HepG2 (cell line): ENCODE data around the gene NUP214. TPM values are rescaled to one million over a fixed set of nuclear protein-coding genes. Genes with fewer than 3 reads are reported as not detected.

Source experiments
- AGO1 ChIP-seq: fragments of 200-400 bp; formaldehyde crosslinking; IDR thresholded peaks from 2 replicates; pipeline ENCODE4 v1.6.1; 2017; ENCODE audit warnings: mild to moderate bottlenecking, low read depth, low read length, moderate library complexity; ENCODE audit not compliant: poor library complexity, severe bottlenecking
- ARNTL ChIP-seq: sonication (generic); formaldehyde crosslinking; IDR thresholded peaks from 2 replicates; pipeline ENCODE4 v1.4.0; 2020; ENCODE audit warnings: mild to moderate bottlenecking, missing genetic modification reagents
- CCAR2 ChIP-seq: fragments of 200-400 bp; formaldehyde crosslinking; optimal IDR thresholded peaks from 2 replicates; pipeline ENCODE3; 2018; ENCODE audit warnings: low read depth, mild to moderate bottlenecking, low read length, moderate library complexity
- DDIT3 ChIP-seq: sonication (generic); formaldehyde crosslinking; IDR thresholded peaks from 2 replicates; pipeline ENCODE4 v1.4.0; 2020; ENCODE audit warnings: mild to moderate bottlenecking, missing genetic modification reagents
- FOSL2 ChIP-seq: sonication (generic); formaldehyde crosslinking; IDR thresholded peaks from 2 replicates; pipeline ENCODE4 v1.4.0; 2020; ENCODE audit warnings: missing genetic modification reagents
- FOXO1 ChIP-seq: sonication (generic); formaldehyde crosslinking; IDR thresholded peaks from 2 replicates; pipeline ENCODE4 v1.4.0; 2020; ENCODE audit warnings: missing genetic modification reagents
- HNRNPL ChIP-seq: fragments of 200-400 bp; formaldehyde crosslinking; IDR thresholded peaks from 2 replicates; pipeline ENCODE4 v1.6.1; 2017; ENCODE audit warnings: mild to moderate bottlenecking, low read depth, low read length
- JUND ChIP-seq: sonication (generic); formaldehyde crosslinking; IDR thresholded peaks from 2 replicates; pipeline ENCODE4 v1.8.0; 2022; ENCODE audit warnings: mild to moderate bottlenecking, missing genetic modification reagents
- KLF9 ChIP-seq: IDR thresholded peaks from 2 replicates; pipeline ENCODE4 v1.6.1; 2016; ENCODE audit warnings: low read depth
- MEIS1 ChIP-seq: sonication (generic); formaldehyde crosslinking; IDR thresholded peaks from 2 replicates; pipeline ENCODE4 v1.9.0; 2021; ENCODE audit warnings: mild to moderate bottlenecking, missing genetic modification reagents, moderate library complexity, borderline replicate concordance
- PAF1 ChIP-seq: IDR thresholded peaks from 2 replicates; pipeline ENCODE4 v1.6.1; 2016; ENCODE audit warnings: missing genetic modification reagents, missing compliant biosample characterization
- RFXANK ChIP-seq: IDR thresholded peaks from 2 replicates; pipeline ENCODE4 v1.6.1; 2016
- RFXAP ChIP-seq: sonication (generic); formaldehyde crosslinking; IDR thresholded peaks from 2 replicates; pipeline ENCODE4 v1.4.0; 2020; ENCODE audit warnings: missing genetic modification reagents, borderline replicate concordance
- SMAD1 ChIP-seq: sonication (generic); formaldehyde crosslinking; IDR thresholded peaks from 2 replicates; pipeline ENCODE4 v1.4.0; 2020; ENCODE audit warnings: missing genetic modification reagents, low read depth, mild to moderate bottlenecking, borderline replicate concordance
- U2AF1 ChIP-seq: fragments of 200-400 bp; formaldehyde crosslinking; optimal IDR thresholded peaks from 2 replicates; pipeline ENCODE3; 2017; ENCODE audit warnings: mild to moderate bottlenecking, low read depth, low read length
- ZMYM2 ChIP-seq: sonication (generic); formaldehyde crosslinking; IDR thresholded peaks from 2 replicates; pipeline ENCODE4 v1.8.0; 2022; ENCODE audit warnings: mild to moderate bottlenecking, missing genetic modification reagents
- ZMYM3 ChIP-seq: sonication (generic); formaldehyde crosslinking; IDR thresholded peaks from 2 replicates; pipeline ENCODE4 v1.5.1; 2020; ENCODE audit warnings: mild to moderate bottlenecking, missing genetic modification reagents
- ZNF224 ChIP-seq: sonication (generic); formaldehyde crosslinking; IDR thresholded peaks from 2 replicates; pipeline ENCODE4 v1.5.0; 2020; ENCODE audit warnings: mild to moderate bottlenecking, missing genetic modification reagents
- ZNF34 ChIP-seq: sonication (generic); formaldehyde crosslinking; IDR thresholded peaks from 2 replicates; pipeline ENCODE4 v1.4.0; 2020; ENCODE audit warnings: mild to moderate bottlenecking, missing genetic modification reagents, borderline replicate concordance
- ZNF44 ChIP-seq: sonication (generic); formaldehyde crosslinking; IDR thresholded peaks from 2 replicates; pipeline ENCODE4 v1.5.1; 2020; ENCODE audit warnings: mild to moderate bottlenecking, missing genetic modification reagents
- ZNF564 ChIP-seq: sonication (generic); formaldehyde crosslinking; IDR thresholded peaks from 2 replicates; pipeline ENCODE4 v1.8.1; 2023; ENCODE audit warnings: mild to moderate bottlenecking, missing genetic modification reagents
- ZNF577 ChIP-seq: sonication (generic); formaldehyde crosslinking; IDR thresholded peaks from 2 replicates; pipeline ENCODE4 v1.4.0; 2020; ENCODE audit warnings: mild to moderate bottlenecking, low read depth, missing genetic modification reagents, borderline replicate concordance
- polyA plus RNA-seq, 8 experiments: library from polyadenylated mRNA; depleted of rRNA in 3 of 8; stranded (reverse) in 7 of 8; unstranded in 1 of 8; fragments of >200 nt; fragmentation: Illumina TruSeq in 4 of 8; extraction: Trizol in 4 of 8; gene quantifications; 2 replicates each; pipeline versions ENCODE4 v1.2.1 to v1.2.3, GENCODE V29; 2011 to 2016; ENCODE audit warnings: low read depth in 4 of 8, missing spikeins in 1 of 8, mixed read lengths in 1 of 8; ENCODE audit not compliant: insufficient read depth in 1 of 8
- total RNA-seq, 5 experiments: library from RNA; depleted of rRNA; stranded (reverse); fragments of >200 nt; fragmentation: Illumina TruSeq; extraction: Trizol; gene quantifications; 2 replicates each; pipeline ENCODE4 v1.2.3, GENCODE V29; 2016; ENCODE audit warnings: low read depth in 1 of 5
- TF ChIP-seq, protein P1 (sequence below): sonication (generic); formaldehyde crosslinking; IDR thresholded peaks from 2 replicates; pipeline ENCODE4 v1.9.0; 2021; ENCODE audit warnings: missing genetic modification reagents, mild to moderate bottlenecking, borderline replicate concordance
- TF ChIP-seq, protein P2 (sequence below): IDR thresholded peaks from 2 replicates; pipeline ENCODE4 v1.6.1; 2012; ENCODE audit warnings: inconsistent platforms
- TF ChIP-seq, protein P3 (sequence below): sonication (generic); formaldehyde crosslinking; IDR thresholded peaks from 2 replicates; pipeline ENCODE4 v1.8.1; 2023; ENCODE audit warnings: mild to moderate bottlenecking, inconsistent platforms, moderate library complexity, missing genetic modification reagents, borderline replicate concordance

NUP214 gene
- total and polyA plus RNA-seq, 2 of the 13 experiments (the other 11 are each of a cell fraction or from before 2014, with no cell fraction given) = 8.4 to 16.0 TPM

DNA sequence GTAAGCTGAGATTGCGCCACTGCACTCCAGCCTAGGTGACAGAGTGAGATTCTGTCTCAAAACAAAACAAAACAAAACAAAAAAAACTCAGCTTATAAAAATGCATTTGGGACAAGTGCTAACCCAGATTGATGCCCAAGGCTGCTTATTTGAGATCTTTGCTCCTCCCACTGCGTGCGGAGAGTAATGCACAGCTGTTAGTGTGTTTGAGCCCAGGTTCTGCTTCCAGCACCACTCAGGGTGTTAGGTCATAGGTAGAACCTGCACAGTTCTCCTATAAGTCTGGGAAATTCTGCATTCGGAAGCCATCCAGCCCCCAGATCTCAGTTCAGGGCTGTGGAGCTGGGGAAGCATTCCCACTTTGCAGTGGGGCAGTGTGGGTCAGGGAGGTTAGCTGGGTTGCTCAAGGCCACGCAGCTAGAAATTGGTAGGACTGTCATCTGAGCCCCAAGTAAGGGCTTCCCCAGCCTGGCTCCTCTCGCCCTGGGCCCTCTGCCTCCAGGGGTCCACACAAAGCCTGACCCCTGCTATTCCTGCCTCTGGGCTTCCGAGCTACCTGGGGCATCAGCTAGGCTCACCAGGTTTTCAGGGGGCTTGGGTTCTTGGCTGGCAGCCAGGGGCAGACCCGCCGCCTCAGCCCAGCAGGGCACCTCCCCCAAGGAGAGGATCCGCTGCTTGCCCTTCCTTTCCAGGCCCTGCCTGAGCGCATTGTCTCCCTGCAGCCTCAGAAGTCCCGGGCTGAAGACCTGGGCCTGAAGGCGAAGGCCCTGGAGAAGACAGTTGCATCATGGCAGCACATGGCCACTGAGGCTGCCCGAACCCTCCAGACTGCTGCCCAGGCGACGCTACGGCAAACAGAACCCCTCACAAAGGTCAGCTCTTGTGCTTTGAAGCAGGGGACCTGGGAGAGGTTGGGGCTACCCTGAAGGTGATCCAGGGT is 46.7 kb upstream of the NUP214 start (continued):
- TF ChIP-seq, protein P1, sequence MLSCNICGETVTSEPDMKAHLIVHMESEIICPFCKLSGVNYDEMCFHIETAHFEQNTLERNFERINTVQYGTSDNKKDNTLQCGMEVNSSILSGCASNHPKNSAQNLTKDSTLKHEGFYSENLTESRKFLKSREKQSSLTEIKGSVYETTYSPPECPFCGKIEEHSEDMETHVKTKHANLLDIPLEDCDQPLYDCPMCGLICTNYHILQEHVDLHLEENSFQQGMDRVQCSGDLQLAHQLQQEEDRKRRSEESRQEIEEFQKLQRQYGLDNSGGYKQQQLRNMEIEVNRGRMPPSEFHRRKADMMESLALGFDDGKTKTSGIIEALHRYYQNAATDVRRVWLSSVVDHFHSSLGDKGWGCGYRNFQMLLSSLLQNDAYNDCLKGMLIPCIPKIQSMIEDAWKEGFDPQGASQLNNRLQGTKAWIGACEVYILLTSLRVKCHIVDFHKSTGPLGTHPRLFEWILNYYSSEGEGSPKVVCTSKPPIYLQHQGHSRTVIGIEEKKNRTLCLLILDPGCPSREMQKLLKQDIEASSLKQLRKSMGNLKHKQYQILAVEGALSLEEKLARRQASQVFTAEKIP (CRISPR knock-in tag) = no peak
- TF ChIP-seq SMAD1 = no peak
- no peak for TF ChIP-seq ZNF44 (CRISPR knock-in tag)
- no peak for TF ChIP-seq ZNF564 (CRISPR knock-in tag)
- TF ChIP-seq PAF1 = no peak
- no peak for TF ChIP-seq ARNTL
- TF ChIP-seq DDIT3 (CRISPR knock-in tag) = no peak
- peak; percentile 38; the same call in 1 of the 2 replicates for TF ChIP-seq ZMYM3 (CRISPR knock-in tag)
- TF ChIP-seq MEIS1 (CRISPR knock-in tag) = no peak
- no peak for TF ChIP-seq JUND (CRISPR knock-in tag)
- no peak for TF ChIP-seq ZMYM2
- no peak for TF ChIP-seq RFXANK (CRISPR knock-in tag)
- TF ChIP-seq KLF9 (CRISPR knock-in tag) = no peak
- TF ChIP-seq CCAR2 = no peak
- no peak for TF ChIP-seq ZNF224 (CRISPR knock-in tag)
- no peak for TF ChIP-seq AGO1
- TF ChIP-seq FOXO1 (CRISPR knock-in tag) = no peak
- TF ChIP-seq FOSL2 (CRISPR knock-in tag) = no peak
- TF ChIP-seq HNRNPL = no peak
- TF ChIP-seq, protein P2, sequence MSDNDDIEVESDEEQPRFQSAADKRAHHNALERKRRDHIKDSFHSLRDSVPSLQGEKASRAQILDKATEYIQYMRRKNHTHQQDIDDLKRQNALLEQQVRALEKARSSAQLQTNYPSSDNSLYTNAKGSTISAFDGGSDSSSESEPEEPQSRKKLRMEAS = peak; percentile 86
- no peak for TF ChIP-seq ZNF34 (CRISPR knock-in tag)
- TF ChIP-seq ZNF577 = no peak
- TF ChIP-seq, protein P3, sequence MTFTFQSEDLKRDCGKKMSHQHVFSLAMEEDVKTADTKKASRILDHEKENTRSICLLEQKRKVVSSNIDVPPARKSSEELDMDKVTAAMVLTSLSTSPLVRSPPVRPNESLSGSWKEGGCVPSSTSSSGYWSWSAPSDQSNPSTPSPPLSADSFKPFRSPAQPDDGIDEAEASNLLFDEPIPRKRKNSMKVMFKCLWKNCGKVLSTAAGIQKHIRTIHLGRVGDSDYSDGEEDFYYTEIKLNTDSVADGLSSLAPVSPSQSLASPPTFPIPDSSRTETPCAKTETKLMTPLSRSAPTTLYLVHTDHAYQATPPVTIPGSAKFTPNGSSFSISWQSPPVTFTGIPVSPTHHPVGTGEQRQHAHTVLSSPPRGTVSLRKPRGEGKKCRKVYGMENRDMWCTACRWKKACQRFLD (CRISPR knock-in tag) = no peak
- no peak for TF ChIP-seq U2AF1
- TF ChIP-seq RFXAP (CRISPR knock-in tag) = peak; percentile 32; the same call in 1 of the 2 replicates
